ENCODE data around the gene SNAP91. TPM values are rescaled to one million over a fixed set of nuclear protein-coding genes. Genes with fewer than 3 reads are reported as not detected.
"Not testable (repeated sequence)": the region's sequence is repeated elsewhere in the genome, so short reads cannot be mapped to it uniquely, and the experiment has no call there.

SNAP91 gene
- total RNA-seq, 1 experiment from 2014 or later = 0.70 TPM

GRCh38 chr6:83633149-83633548, 75.8 kb downstream of the SNAP91 start:
- TF ChIP-seq ZNF416 (CRISPR knock-in tag; IDR thresholded peaks at IDR 0.05) = no peak
- no peak for TF ChIP-seq CTCF (IDR thresholded peaks at IDR 0.05)
- Mint-ChIP-seq H3K4me1 (peaks cover 19% of the 10 kb centered on the region), H3K36me3 (no peaks in the 10 kb centered on the region), H3K4me3 (no peak overlapping the region), H3K9me3 (no peaks in the 10 kb centered on the region), H3K27me3 (ENCODE audit: low read depth) (no peaks in the 10 kb centered on the region), H3K27ac (no peak overlapping the region)
- peak; percentile 42 for ATAC-seq
- ChIA-PET CTCF (interaction anchor here (1.0 to 3.7 kb wide), 4 partner anchors 18 to 171 kb away, joined by 3 to 14 read pairs (median 4); partner anchors contain the start of gene SNAP91), POLR2A (no interaction called here)
- no peak for DNase-seq (ENCODE audit: low spot score)

GRCh38 chr6:83629908-83630307, 79.0 kb downstream of the SNAP91 start:
- H3K27me3 Mint-ChIP-seq (ENCODE audit: low read depth); H3K4me3 Mint-ChIP-seq; H3K9me3 Mint-ChIP-seq; DNase-seq (ENCODE audit: low spot score); H3K36me3 Mint-ChIP-seq; ATAC-seq; POLR2A ChIA-PET; H3K27ac Mint-ChIP-seq: not testable (repeated sequence)
- peaks cover 19% of the 10 kb centered on the region for H3K4me1 Mint-ChIP-seq
- CTCF ChIA-PET = interaction anchor here (1.6 kb wide), 1 partner anchor 15 kb away, joined by 6 read pairs; no protein-coding TSS in a partner anchor

GRCh38 chr6:83615025-83615999, 93.6 kb downstream of the SNAP91 start:
- CTCF ChIA-PET = interaction anchor here (0.6 to 1.7 kb wide), 37 partner anchors 8 to 807 kb away, joined by 3 to 23 read pairs (median 4); partner anchors contain the start of genes CEP162, CYB5R4, RIPPLY2 and SNAP91
- POLR2A ChIA-PET = interaction anchor here (0.6 kb wide), 1 partner anchor 271 kb away, joined by 6 read pairs; no protein-coding TSS in a partner anchor
- DNase-seq (ENCODE audit: low spot score) (no peak), ATAC-seq (peak; percentile 90)
- Mint-ChIP-seq H3K27me3 (ENCODE audit: low read depth) (no peaks in the 10 kb centered on the region), H3K4me1 (no peaks in the 10 kb centered on the region; the same call in 1 of the 2 replicates), H3K27ac (no peak overlapping the region), H3K36me3 (no peaks in the 10 kb centered on the region), H3K4me3 (no peak overlapping the region), H3K9me3 (no peaks in the 10 kb centered on the region)
- no peak for TF ChIP-seq MXD4 (CRISPR knock-in tag; IDR thresholded peaks at IDR 0.05; ENCODE audit: borderline replicate concordance)
- TF ChIP-seq CTCF (IDR thresholded peaks at IDR 0.05) = 0 out of 2 replicates have a peak, but pooled peaks have one; percentile 59

GRCh38 chr6:83613378-83613777, 95.5 kb downstream of the SNAP91 start:
- DNase-seq (ENCODE audit: low spot score) (no peak), ATAC-seq (no peak)
- Mint-ChIP-seq H3K4me3 (no peak overlapping the region), H3K27ac (no peak overlapping the region), H3K27me3 (ENCODE audit: low read depth) (no peaks in the 10 kb centered on the region), H3K4me1 (no peaks in the 10 kb centered on the region; the same call in 1 of the 2 replicates), H3K36me3 (no peaks in the 10 kb centered on the region), H3K9me3 (no peaks in the 10 kb centered on the region)
- ChIA-PET CTCF (no interaction called here), POLR2A (no interaction called here)
- TF ChIP-seq USF2 (CRISPR knock-in tag; IDR thresholded peaks at IDR 0.05) (no peak), FOXP4 (CRISPR knock-in tag; IDR thresholded peaks at IDR 0.05) (no peak), NR1H2 (CRISPR knock-in tag; IDR thresholded peaks at IDR 0.05) (no peak), ZBTB21 (CRISPR knock-in tag; IDR thresholded peaks at IDR 0.05; ENCODE audit: borderline replicate concordance) (no peak), SP1 (CRISPR knock-in tag; conservative IDR thresholded peaks at IDR 0.05) (no peak), GRHL2 (CRISPR knock-in tag; IDR thresholded peaks at IDR 0.05; ENCODE audit: insufficient replicate concordance, severe bottlenecking) (no peak), ESRRA (CRISPR knock-in tag; IDR thresholded peaks at IDR 0.05; ENCODE audit: borderline replicate concordance) (no peak), STAT6 (CRISPR knock-in tag; conservative IDR thresholded peaks at IDR 0.05; ENCODE audit: low read depth) (no peak), HMGA2 (CRISPR knock-in tag; IDR thresholded peaks at IDR 0.05) (no peak), CTCF (IDR thresholded peaks at IDR 0.05) (no peak)
